CD4-positive, alpha-beta T cell treated with Interferon gamma for 1 hour (primary cell): ENCODE results near the gene VPS37C.

ENCODE experiments used
- DNase-seq: peaks from one replicate; pipeline ENCODE4 v3.0.0-alpha.2; 2020

Gene VPS37C

GRCh38 chr11:61092280-61092766 lies 68.9 kb downstream of the VPS37C start:
- DNase-seq = peak; percentile 67

- peak; percentile 36 for DNase-seq
Measured at GRCh38 chr11:61091373-61092279, 69.6 kb downstream of the VPS37C start.

- no peak for DNase-seq
Measured at GRCh38 chr11:61090982-61091372, 70.2 kb downstream of the VPS37C start.

GRCh38 chr11:61090521-61090920 lies 70.7 kb downstream of the VPS37C start:
- DNase-seq = no peak

GRCh38 chr11:61089806-61090491 lies 71.3 kb downstream of the VPS37C start:
- DNase-seq = no peak

- DNase-seq = no peak
Measured at GRCh38 chr11:61087426-61088119, 73.7 kb downstream of the VPS37C start.

GRCh38 chr11:61083601-61084147 lies 77.6 kb downstream of the VPS37C start:
- DNase-seq = peak; percentile 64

- DNase-seq = no peak
Measured at GRCh38 chr11:61082931-61083531, 78.2 kb downstream of the VPS37C start.

- no peak for DNase-seq
Measured at GRCh38 chr11:61082062-61082870, 79.0 kb downstream of the VPS37C start.

- DNase-seq = no peak
Measured at GRCh38 chr11:61080986-61081590, 80.1 kb downstream of the VPS37C start.

- no peak for DNase-seq
Measured at GRCh38 chr11:61080526-61080925, 80.7 kb downstream of the VPS37C start.
